ENCODE results near the gene TIMD4.

The TIMD4 gene

DNA sequence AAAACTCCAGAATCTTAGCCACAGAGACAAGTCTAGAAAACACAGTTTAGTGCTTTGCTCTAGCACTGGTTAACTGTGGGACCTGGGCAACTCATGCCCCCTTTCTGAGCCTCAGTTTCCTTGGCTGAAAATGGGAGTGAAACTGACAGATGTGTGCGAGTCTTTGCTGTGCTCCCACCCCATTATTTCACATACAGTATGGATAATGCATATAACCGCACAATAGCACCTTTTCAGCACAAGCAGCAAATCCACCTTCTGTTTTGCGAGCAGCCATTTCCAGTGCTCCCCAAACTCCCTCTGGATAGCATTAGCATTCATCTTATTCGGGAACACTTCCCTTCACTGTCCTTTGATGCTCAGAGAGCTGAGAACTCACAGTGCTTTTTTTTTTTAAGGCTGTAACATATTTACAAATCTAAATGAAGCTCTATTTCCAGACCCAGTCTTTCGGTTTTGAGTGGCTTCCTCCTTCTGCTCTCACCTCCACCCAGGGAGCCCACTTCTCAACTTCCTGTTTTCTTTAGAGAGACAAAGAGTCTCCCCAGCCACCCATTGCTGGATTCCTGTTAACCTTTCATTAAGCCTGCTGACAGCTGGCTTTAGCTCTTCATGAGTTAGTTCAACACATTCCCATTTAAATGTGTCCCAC, 49.2 kb downstream of the TIMD4 start:
- CTCF ChIA-PET, result no interaction called here
- DNase-seq (ENCODE audit: extremely low spot score), result no peak
- TF ChIP-seq NFRKB (IDR thresholded peaks at IDR 0.05) (no peak), ARNT (IDR thresholded peaks at IDR 0.05) (no peak), FOXK2 (IDR thresholded peaks at IDR 0.05) (no peak), SUZ12 (IDR thresholded peaks at IDR 0.05) (no peak), SP1 (IDR thresholded peaks at IDR 0.05) (no peak), ELF4 (IDR thresholded peaks at IDR 0.05) (no peak), L3MBTL2 (conservative IDR thresholded peaks at IDR 0.05) (no peak), HDGF (IDR thresholded peaks at IDR 0.05; ENCODE audit: borderline replicate concordance) (no peak), LEF1 (IDR thresholded peaks at IDR 0.05; ENCODE audit: borderline replicate concordance) (no peak), ZNF384 (IDR thresholded peaks at IDR 0.05) (no peak), FOXM1 (IDR thresholded peaks at IDR 0.05; ENCODE audit: borderline replicate concordance) (no peak), FOXA1 (IDR thresholded peaks at IDR 0.05) (no peak), BHLHE40 (IDR thresholded peaks at IDR 0.05; ENCODE audit: borderline replicate concordance) (no peak), CTBP1 (IDR thresholded peaks at IDR 0.05; ENCODE audit: borderline replicate concordance) (no peak), TARDBP (IDR thresholded peaks at IDR 0.05) (no peak)
- TF ChIP-seq, protein P1, sequence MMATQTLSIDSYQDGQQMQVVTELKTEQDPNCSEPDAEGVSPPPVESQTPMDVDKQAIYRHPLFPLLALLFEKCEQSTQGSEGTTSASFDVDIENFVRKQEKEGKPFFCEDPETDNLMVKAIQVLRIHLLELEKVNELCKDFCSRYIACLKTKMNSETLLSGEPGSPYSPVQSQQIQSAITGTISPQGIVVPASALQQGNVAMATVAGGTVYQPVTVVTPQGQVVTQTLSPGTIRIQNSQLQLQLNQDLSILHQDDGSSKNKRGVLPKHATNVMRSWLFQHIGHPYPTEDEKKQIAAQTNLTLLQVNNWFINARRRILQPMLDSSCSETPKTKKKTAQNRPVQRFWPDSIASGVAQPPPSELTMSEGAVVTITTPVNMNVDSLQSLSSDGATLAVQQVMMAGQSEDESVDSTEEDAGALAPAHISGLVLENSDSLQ (IDR thresholded peaks at IDR 0.05), result no peak
- POLR2A ChIA-PET, result no interaction called here

DNA sequence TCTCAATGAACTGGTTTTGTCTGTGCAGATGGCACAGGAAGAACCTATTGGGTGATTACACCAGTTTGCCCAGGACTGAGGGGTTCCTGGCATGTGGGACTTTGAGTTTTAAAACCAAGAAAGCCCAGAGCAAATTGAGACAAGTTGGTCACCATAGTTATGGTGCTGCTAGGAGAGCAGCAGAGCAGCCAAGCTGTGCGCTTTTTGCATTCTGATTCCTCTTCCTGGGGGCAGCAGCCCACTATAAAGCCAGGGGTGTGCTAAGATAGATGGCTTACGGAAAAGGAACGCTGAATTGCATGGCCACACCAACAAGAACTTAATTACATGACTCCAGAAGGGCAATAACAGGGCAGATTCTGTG, 49.7 kb downstream of the TIMD4 start:
- POLR2A ChIA-PET, result no interaction called here
- DNase-seq (ENCODE audit: extremely low spot score), result no peak
- no peak for TF ChIP-seq TARDBP (IDR thresholded peaks at IDR 0.05)
- no peak for TF ChIP-seq FOXA1 (IDR thresholded peaks at IDR 0.05)

DNA sequence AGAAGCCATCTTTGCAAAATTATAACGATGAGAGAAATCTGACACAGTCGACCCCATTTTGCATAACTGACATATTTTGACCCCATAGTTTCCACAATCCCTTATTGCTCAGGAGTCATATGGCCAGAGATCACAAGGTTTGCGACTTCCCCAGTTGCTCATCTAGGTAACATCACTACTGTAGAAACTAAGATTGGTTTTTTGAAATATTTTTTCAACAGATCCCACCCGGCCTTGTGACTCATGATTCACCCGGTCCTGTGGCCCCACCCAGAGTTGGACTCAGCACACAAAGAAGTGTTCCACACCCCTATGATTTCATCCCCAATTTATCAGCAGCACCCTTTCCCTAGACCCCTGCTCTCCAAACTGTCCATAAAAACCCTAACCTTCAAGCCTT, 50.2 kb downstream of the TIMD4 start:
- no peak for DNase-seq (ENCODE audit: extremely low spot score)
- no peak for TF ChIP-seq FOXK2 (IDR thresholded peaks at IDR 0.05)
- no peak for TF ChIP-seq ELF4 (IDR thresholded peaks at IDR 0.05)
- TF ChIP-seq BHLHE40 (IDR thresholded peaks at IDR 0.05; ENCODE audit: borderline replicate concordance), result no peak
- TF ChIP-seq CTBP1 (IDR thresholded peaks at IDR 0.05; ENCODE audit: borderline replicate concordance), result no peak
- no peak for TF ChIP-seq SUZ12 (IDR thresholded peaks at IDR 0.05)
- TF ChIP-seq FOXA1 (IDR thresholded peaks at IDR 0.05), result no peak
- no peak for TF ChIP-seq HDGF (IDR thresholded peaks at IDR 0.05; ENCODE audit: borderline replicate concordance)
- no peak for TF ChIP-seq SP1 (IDR thresholded peaks at IDR 0.05)
- TF ChIP-seq NFRKB (IDR thresholded peaks at IDR 0.05), result no peak
- no peak for TF ChIP-seq TARDBP (IDR thresholded peaks at IDR 0.05)
- TF ChIP-seq, protein P1 (IDR thresholded peaks at IDR 0.05), result no peak
- TF ChIP-seq LEF1 (IDR thresholded peaks at IDR 0.05; ENCODE audit: borderline replicate concordance), result no peak
- TF ChIP-seq ZNF384 (IDR thresholded peaks at IDR 0.05), result no peak
- no peak for TF ChIP-seq ARNT (IDR thresholded peaks at IDR 0.05)
- TF ChIP-seq FOXM1 (IDR thresholded peaks at IDR 0.05; ENCODE audit: borderline replicate concordance), result no peak
- no peak for TF ChIP-seq L3MBTL2 (conservative IDR thresholded peaks at IDR 0.05)
- POLR2A ChIA-PET, result no interaction called here
- CTCF ChIA-PET, result no interaction called here

More for the DNA sequence above, 49.7 kb downstream of the TIMD4 start:
- CTCF ChIA-PET, result no interaction called here

DNA sequence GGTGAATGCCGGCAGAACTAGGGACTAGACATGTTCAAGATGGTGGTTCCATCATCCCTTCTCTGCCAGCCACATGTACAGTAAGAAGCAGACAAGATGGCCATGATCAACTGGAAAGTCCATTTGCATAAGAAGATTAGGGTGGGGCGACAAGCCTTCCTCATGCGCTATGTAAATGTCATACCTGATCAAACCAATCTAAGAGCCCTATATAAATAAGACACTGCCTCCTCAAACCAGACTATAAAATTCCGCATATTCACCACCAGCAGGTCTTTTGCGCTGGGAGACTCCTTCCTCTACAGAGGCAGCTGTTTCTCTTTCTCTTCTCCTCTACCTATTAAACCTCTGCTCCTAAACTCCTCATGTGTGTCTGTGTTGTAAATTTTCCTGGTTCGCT, 53.8 kb downstream of the TIMD4 start:
- TF ChIP-seq FOXM1 (IDR thresholded peaks at IDR 0.05; ENCODE audit: borderline replicate concordance) (no peak), NFRKB (IDR thresholded peaks at IDR 0.05) (no peak), CTBP1 (IDR thresholded peaks at IDR 0.05; ENCODE audit: borderline replicate concordance) (no peak), SUZ12 (IDR thresholded peaks at IDR 0.05) (no peak), FOXK2 (IDR thresholded peaks at IDR 0.05) (no peak), HDGF (IDR thresholded peaks at IDR 0.05; ENCODE audit: borderline replicate concordance) (no peak), FOXA1 (IDR thresholded peaks at IDR 0.05) (no peak), TARDBP (IDR thresholded peaks at IDR 0.05) (no peak), SP1 (IDR thresholded peaks at IDR 0.05) (no peak), BHLHE40 (IDR thresholded peaks at IDR 0.05; ENCODE audit: borderline replicate concordance) (no peak), LEF1 (IDR thresholded peaks at IDR 0.05; ENCODE audit: borderline replicate concordance) (no peak), ELF4 (IDR thresholded peaks at IDR 0.05) (no peak), ARNT (IDR thresholded peaks at IDR 0.05) (no peak), ZNF384 (IDR thresholded peaks at IDR 0.05) (no peak), L3MBTL2 (conservative IDR thresholded peaks at IDR 0.05) (no peak)
- TF ChIP-seq, protein P1 (IDR thresholded peaks at IDR 0.05), result no peak
- CTCF ChIA-PET, result no interaction called here

DNA sequence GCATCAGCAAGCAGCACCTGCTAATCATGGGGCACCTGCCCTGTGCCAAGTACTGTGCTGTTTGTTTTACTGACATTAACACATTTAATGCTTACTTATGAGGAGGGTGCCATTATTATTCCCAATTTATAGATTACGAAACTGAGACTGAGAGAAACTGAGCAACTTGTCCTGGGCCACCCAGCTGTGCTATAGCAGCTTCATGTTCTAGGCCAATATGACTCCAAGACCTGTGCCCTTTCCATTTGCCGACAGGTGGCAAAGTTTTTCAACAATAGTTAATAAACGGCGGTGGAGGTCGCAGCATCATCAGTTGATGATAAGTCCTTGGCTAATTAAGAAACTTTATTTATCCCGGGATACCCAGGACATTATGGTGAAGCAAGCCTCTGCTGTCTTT, 55.4 kb downstream of the TIMD4 start:
- DNase-seq (ENCODE audit: extremely low spot score), result no peak
- POLR2A ChIA-PET, result no interaction called here
- CTCF ChIA-PET, result no interaction called here
- TF ChIP-seq, protein P1 (IDR thresholded peaks at IDR 0.05), result no peak
- no peak for TF ChIP-seq FOXK2 (IDR thresholded peaks at IDR 0.05)
- no peak for TF ChIP-seq L3MBTL2 (conservative IDR thresholded peaks at IDR 0.05)

More for the DNA sequence above, 53.8 kb downstream of the TIMD4 start:
- POLR2A ChIA-PET, result no interaction called here
- no peak for DNase-seq (ENCODE audit: extremely low spot score)

DNA sequence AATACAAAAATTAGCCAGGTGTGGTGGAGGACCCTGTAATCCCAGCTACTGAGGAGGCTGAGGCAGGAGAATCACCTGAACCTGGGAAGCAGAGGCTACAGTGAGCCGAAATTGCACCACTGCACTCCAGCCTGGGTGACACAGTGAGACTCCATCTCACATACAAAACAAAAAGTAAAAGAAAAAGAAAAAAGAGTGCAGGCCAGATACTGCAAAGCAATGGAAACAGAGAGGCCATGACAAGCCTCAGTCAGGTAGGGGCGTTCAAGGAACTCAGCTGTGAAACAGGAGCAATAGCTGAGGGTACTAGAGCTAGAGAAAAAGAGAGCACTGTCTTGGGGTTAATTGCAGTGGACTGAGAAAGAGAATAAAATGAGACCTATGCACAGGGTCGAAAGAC, 56.2 kb downstream of the TIMD4 start:
- ChIA-PET CTCF (no interaction called here), POLR2A (no interaction called here)
- DNase-seq (ENCODE audit: extremely low spot score), result no peak
- no peak for TF ChIP-seq LEF1 (IDR thresholded peaks at IDR 0.05; ENCODE audit: borderline replicate concordance)
